ENCODE measurements around the gene PTGER4.
"Not testable (repeated sequence)": the region's sequence is repeated elsewhere in the genome, so short reads cannot be mapped to it uniquely, and the experiment has no call there.

PTGER4 gene

GRCh38 chr5:40634154-40634553, 45.6 kb upstream of the PTGER4 start:
- Histone ChIP-seq H3F3A (ENCODE audit: low read depth) (peaks cover 4% of the 10 kb centered on the region), H4K20me1 (ENCODE audit: insufficient read depth, low read length, poor library complexity, severe bottlenecking) (no peaks in the 10 kb centered on the region), H3K9ac (ENCODE audit: low read depth, low read length, poor library complexity, severe bottlenecking) (no peak overlapping the region), H3K36me3 (ENCODE audit: insufficient read depth, low read length) (no peaks in the 10 kb centered on the region), H3K27me3 (ENCODE audit: insufficient read depth, low read length, poor library complexity, severe bottlenecking) (no peaks in the 10 kb centered on the region), H2AFZ (ENCODE audit: low read length) (no peak overlapping the region), H3K9me3 (ENCODE audit: insufficient read depth, low read depth, low read length) (0 out of 2 replicates have a peak, but pooled peaks cover 5% of the 10 kb centered on the region), H3K9me2 (replicated peaks; ENCODE audit: low read depth, low read length) (no peaks in the 10 kb centered on the region), H3K4me2 (ENCODE audit: low read depth, low read length, poor library complexity, severe bottlenecking) (no peak overlapping the region), H3K4me3 (ENCODE audit: low read length, poor library complexity, severe bottlenecking) (no peak overlapping the region), H3K4me1 (ENCODE audit: insufficient read depth, low read length, poor library complexity, severe bottlenecking) (peaks cover 16% of the 10 kb centered on the region), H3K79me2 (ENCODE audit: insufficient read depth, low read length) (no peaks in the 10 kb centered on the region)
- TF ChIP-seq CTCF (conservative IDR thresholded peaks at IDR 0.05; ENCODE audit: low read length) = no peak
- no peak for TF ChIP-seq EZH2phosphoT487 (IDR thresholded peaks at IDR 0.05; ENCODE audit: borderline replicate concordance)

GRCh38 chr5:40634593-40634992, 45.1 kb upstream of the PTGER4 start:
- TF ChIP-seq EZH2phosphoT487 (IDR thresholded peaks at IDR 0.05; ENCODE audit: borderline replicate concordance) (no peak), CTCF (conservative IDR thresholded peaks at IDR 0.05; ENCODE audit: low read length) (no peak)
- H3K4me1 ChIP-seq (ENCODE audit: insufficient read depth, low read length, poor library complexity, severe bottlenecking) = peaks cover 16% of the 10 kb centered on the region
- H3K9me2 ChIP-seq (replicated peaks; ENCODE audit: low read depth, low read length) = no peaks in the 10 kb centered on the region
- 0 out of 2 replicates have a peak, but pooled peaks cover 8% of the 10 kb centered on the region for H3K9me3 ChIP-seq (ENCODE audit: insufficient read depth, low read depth, low read length)
- no peak overlapping the region for H3K4me3 ChIP-seq (ENCODE audit: low read length, poor library complexity, severe bottlenecking)
- no peak overlapping the region for H2AFZ ChIP-seq (ENCODE audit: low read length)
- no peak overlapping the region for H3K4me2 ChIP-seq (ENCODE audit: low read depth, low read length, poor library complexity, severe bottlenecking)
- no peaks in the 10 kb centered on the region for H3K36me3 ChIP-seq (ENCODE audit: insufficient read depth, low read length)
- peaks cover 4% of the 10 kb centered on the region for H3F3A ChIP-seq (ENCODE audit: low read depth)
- H3K27me3 ChIP-seq (ENCODE audit: insufficient read depth, low read length, poor library complexity, severe bottlenecking) = no peaks in the 10 kb centered on the region
- H4K20me1 ChIP-seq (ENCODE audit: insufficient read depth, low read length, poor library complexity, severe bottlenecking) = no peaks in the 10 kb centered on the region
- no peaks in the 10 kb centered on the region for H3K79me2 ChIP-seq (ENCODE audit: insufficient read depth, low read length)
- no peak overlapping the region for H3K9ac ChIP-seq (ENCODE audit: low read depth, low read length, poor library complexity, severe bottlenecking)

- H3K4me1 ChIP-seq (ENCODE audit: insufficient read depth, low read length, poor library complexity, severe bottlenecking); H2AFZ ChIP-seq (ENCODE audit: low read length); H3K36me3 ChIP-seq (ENCODE audit: insufficient read depth, low read length); H3K4me3 ChIP-seq (ENCODE audit: low read length, poor library complexity, severe bottlenecking); H3K9me3 ChIP-seq (ENCODE audit: insufficient read depth, low read depth, low read length); H3K9me2 ChIP-seq (replicated peaks; ENCODE audit: low read depth, low read length); H3K9ac ChIP-seq (ENCODE audit: low read depth, low read length, poor library complexity, severe bottlenecking); H3F3A ChIP-seq (ENCODE audit: low read depth); H4K20me1 ChIP-seq (ENCODE audit: insufficient read depth, low read length, poor library complexity, severe bottlenecking); H3K4me2 ChIP-seq (ENCODE audit: low read depth, low read length, poor library complexity, severe bottlenecking); H3K27me3 ChIP-seq (ENCODE audit: insufficient read depth, low read length, poor library complexity, severe bottlenecking); H3K79me2 ChIP-seq (ENCODE audit: insufficient read depth, low read length): not testable (repeated sequence)
Observed at GRCh38 chr5:40639531-40639930, 40.2 kb upstream of the PTGER4 start.

- Histone ChIP-seq H3K4me3 (ENCODE audit: low read length, poor library complexity, severe bottlenecking) (no peak overlapping the region), H3F3A (ENCODE audit: low read depth) (no peaks in the 10 kb centered on the region), H3K27me3 (ENCODE audit: insufficient read depth, low read length, poor library complexity, severe bottlenecking) (no peaks in the 10 kb centered on the region), H3K9me2 (replicated peaks; ENCODE audit: low read depth, low read length) (no peaks in the 10 kb centered on the region), H3K79me2 (ENCODE audit: insufficient read depth, low read length) (no peaks in the 10 kb centered on the region), H3K9ac (ENCODE audit: low read depth, low read length, poor library complexity, severe bottlenecking) (no peak overlapping the region), H3K9me3 (ENCODE audit: insufficient read depth, low read depth, low read length) (no peaks in the 10 kb centered on the region), H4K20me1 (ENCODE audit: insufficient read depth, low read length, poor library complexity, severe bottlenecking) (no peaks in the 10 kb centered on the region), H2AFZ (ENCODE audit: low read length) (no peak overlapping the region), H3K4me2 (ENCODE audit: low read depth, low read length, poor library complexity, severe bottlenecking) (no peak overlapping the region), H3K4me1 (ENCODE audit: insufficient read depth, low read length, poor library complexity, severe bottlenecking) (peaks cover 38% of the 10 kb centered on the region), H3K36me3 (ENCODE audit: insufficient read depth, low read length) (no peaks in the 10 kb centered on the region)
- TF ChIP-seq CTCF (conservative IDR thresholded peaks at IDR 0.05; ENCODE audit: low read length) (no peak), EZH2phosphoT487 (IDR thresholded peaks at IDR 0.05; ENCODE audit: borderline replicate concordance) (no peak)
Observed at GRCh38 chr5:40646266-40646665, 33.4 kb upstream of the PTGER4 start.

Data from Loucy (cell line).